HEK293 (cell line): ENCODE measurements around the gene FAM78B.

Source experiments
- CTCF ChIA-PET: fragments of 350-600 bp; formaldehyde crosslinking; extraction: SDS; loops from one replicate; lab custom pipeline; 2021; ENCODE audit warnings: antibody characterized with exemption; lab: Yijun Ruan, JAX
- POLR2A ChIA-PET: fragments of 300-600 bp; formaldehyde crosslinking; extraction: SDS; loops from one replicate; lab custom pipeline; 2020; ENCODE audit warnings: antibody characterized with exemption, inconsistent platforms; lab: Yijun Ruan, JAX
- H3K27ac ChIP-seq: fragments of 200-500 bp; sonication (Bioruptor generic); 2 replicates; pipeline ENCODE4 v1.5.1; 2014; ENCODE audit warnings: low read depth, low read length, control low read depth, inconsistent platforms; ENCODE audit errors: extremely low read depth
- H3K36me3 ChIP-seq, 2 experiments: fragments of 200-500 bp in 1 of 2; sonication (Bioruptor generic) in 1 of 2; 1 replicate in 1 of 2; 2 replicates in 1 of 2; pipeline ENCODE4 v1.5.1; 2014 to 2017; ENCODE audit warnings: inconsistent platforms in 2 of 2, low read length in 2 of 2; ENCODE audit not compliant: control insufficient read depth in 2 of 2, insufficient read depth in 1 of 2
- H3K4me1 ChIP-seq: fragments of 200-500 bp; sonication (Bioruptor generic); 2 replicates; pipeline ENCODE4 v1.5.1; 2014; ENCODE audit warnings: mild to moderate bottlenecking, low read length, inconsistent platforms; ENCODE audit not compliant: control insufficient read depth, insufficient read depth
- H3K4me3 ChIP-seq: 2 replicates; pipeline ENCODE4 v1.5.1; 2011; ENCODE audit warnings: low read depth, mild to moderate bottlenecking, control low read depth, low read length, moderate library complexity
- H3K9me3 ChIP-seq: fragments of 200-500 bp; sonication (Bioruptor generic); 2 replicates; pipeline ENCODE4 v1.5.1; 2014; ENCODE audit warnings: low read depth, low read length, inconsistent platforms; ENCODE audit not compliant: control insufficient read depth, insufficient read depth
- HIC1 ChIP-seq: fragments of 450-650 bp; formaldehyde crosslinking; IDR thresholded peaks from 2 replicates; pipeline ENCODE4 v1.5.1; 2016; ENCODE audit warnings: missing biosample characterization, missing genetic modification characterization
- HOXC10 ChIP-seq: sonication (generic); formaldehyde crosslinking; IDR thresholded peaks from 2 replicates; pipeline ENCODE4 v1.8.1; 2023; ENCODE audit warnings: mild to moderate bottlenecking, missing genetic modification reagents
- OVOL3 ChIP-seq: fragments of 450-650 bp; formaldehyde crosslinking; IDR thresholded peaks from 2 replicates; pipeline ENCODE4 v1.5.1; 2016; ENCODE audit warnings: missing biosample characterization, missing genetic modification characterization
- PATZ1 ChIP-seq: fragments of 450-650 bp; formaldehyde crosslinking; IDR thresholded peaks from 2 replicates; pipeline ENCODE4 v1.5.1; 2016; ENCODE audit warnings: missing biosample characterization, missing genetic modification characterization
- RBAK ChIP-seq: fragments of 450-650 bp; formaldehyde crosslinking; IDR thresholded peaks from 2 replicates; pipeline ENCODE4 v1.5.1; 2016; ENCODE audit warnings: missing biosample characterization, missing genetic modification characterization
- REPIN1 ChIP-seq: fragments of 450-650 bp; formaldehyde crosslinking; IDR thresholded peaks from 2 replicates; pipeline ENCODE4 v1.5.1; 2017; ENCODE audit warnings: missing biosample characterization, missing genetic modification characterization, low read depth
- SP3 ChIP-seq: fragments of 450-650 bp; formaldehyde crosslinking; IDR thresholded peaks from 2 replicates; pipeline ENCODE4 v1.5.1; 2016; ENCODE audit warnings: missing biosample characterization, missing genetic modification characterization
- YY2 ChIP-seq: fragments of 450-650 bp; formaldehyde crosslinking; IDR thresholded peaks from 2 replicates; pipeline ENCODE4 v1.5.1; 2016; ENCODE audit warnings: missing biosample characterization, missing genetic modification characterization
- ZFP3 ChIP-seq: fragments of 450-650 bp; formaldehyde crosslinking; IDR thresholded peaks from 2 replicates; pipeline ENCODE4 v1.5.1; 2016; ENCODE audit warnings: low read depth, missing biosample characterization, missing genetic modification characterization
- ZFP37 ChIP-seq: fragments of 450-650 bp; formaldehyde crosslinking; IDR thresholded peaks from 2 replicates; pipeline ENCODE4 v1.5.1; 2016; ENCODE audit warnings: missing biosample characterization, missing genetic modification characterization
- ZNF169 ChIP-seq: fragments of 450-650 bp; formaldehyde crosslinking; IDR thresholded peaks from 2 replicates; pipeline ENCODE4 v1.5.1; 2016; ENCODE audit warnings: missing biosample characterization, missing genetic modification characterization
- ZNF211 ChIP-seq: fragments of 450-650 bp; formaldehyde crosslinking; IDR thresholded peaks from 2 replicates; pipeline ENCODE4 v1.5.1; 2016; ENCODE audit warnings: low read depth, missing biosample characterization, missing genetic modification characterization
- ZNF426 ChIP-seq: fragments of 450-650 bp; formaldehyde crosslinking; IDR thresholded peaks from 2 replicates; pipeline ENCODE4 v1.5.1; 2017; ENCODE audit warnings: missing biosample characterization, missing genetic modification characterization, mild to moderate bottlenecking, inconsistent platforms, moderate library complexity
- ZNF449 ChIP-seq: fragments of 450-650 bp; formaldehyde crosslinking; IDR thresholded peaks from 2 replicates; pipeline ENCODE4 v1.5.1; 2017; ENCODE audit warnings: missing biosample characterization, mild to moderate bottlenecking, missing genetic modification characterization, moderate library complexity
- ZNF510 ChIP-seq: fragments of 450-650 bp; formaldehyde crosslinking; IDR thresholded peaks from 2 replicates; pipeline ENCODE4 v1.5.1; 2018; ENCODE audit warnings: mild to moderate bottlenecking, missing genetic modification characterization, missing biosample characterization; ENCODE audit not compliant: insufficient replicate concordance
- ZNF571 ChIP-seq: fragments of 450-650 bp; formaldehyde crosslinking; IDR thresholded peaks from 2 replicates; pipeline ENCODE4 v1.5.0; 2017; ENCODE audit warnings: missing biosample characterization, missing genetic modification characterization
- ZNF596 ChIP-seq: fragments of 450-650 bp; IDR thresholded peaks from 2 replicates; pipeline ENCODE4 v1.5.0; 2018; ENCODE audit warnings: missing biosample characterization, mild to moderate bottlenecking, missing genetic modification characterization, moderate library complexity
- ZNF624 ChIP-seq: fragments of 450-650 bp; formaldehyde crosslinking; IDR thresholded peaks from 2 replicates; pipeline ENCODE4 v1.5.1; 2017; ENCODE audit warnings: missing biosample characterization, missing genetic modification characterization
- ZNF626 ChIP-seq: fragments of 450-650 bp; sonication (Bioruptor Pico); formaldehyde crosslinking; IDR thresholded peaks from 2 replicates; pipeline ENCODE4 v1.5.1; 2018; ENCODE audit warnings: missing biosample characterization, missing genetic modification characterization, inconsistent platforms
- ZNF747 ChIP-seq: fragments of 450-650 bp; formaldehyde crosslinking; IDR thresholded peaks from 2 replicates; pipeline ENCODE4 v1.5.1; 2016; ENCODE audit warnings: missing biosample characterization, missing genetic modification characterization
- ZNF843 ChIP-seq: fragments of 450-650 bp; formaldehyde crosslinking; IDR thresholded peaks from 2 replicates; pipeline ENCODE4 v1.5.1; 2016; ENCODE audit warnings: missing biosample characterization, missing genetic modification characterization
- TF ChIP-seq, protein P1 (sequence below): fragments of 450-650 bp; formaldehyde crosslinking; IDR thresholded peaks from 2 replicates; pipeline ENCODE4 v1.5.1; 2017; ENCODE audit warnings: missing biosample characterization, missing genetic modification characterization
- TF ChIP-seq, protein P2 (sequence below): fragments of 450-650 bp; formaldehyde crosslinking; IDR thresholded peaks from 2 replicates; pipeline ENCODE4 v1.5.1; 2016; ENCODE audit warnings: missing biosample characterization, missing genetic modification characterization

Gene FAM78B

DNA sequence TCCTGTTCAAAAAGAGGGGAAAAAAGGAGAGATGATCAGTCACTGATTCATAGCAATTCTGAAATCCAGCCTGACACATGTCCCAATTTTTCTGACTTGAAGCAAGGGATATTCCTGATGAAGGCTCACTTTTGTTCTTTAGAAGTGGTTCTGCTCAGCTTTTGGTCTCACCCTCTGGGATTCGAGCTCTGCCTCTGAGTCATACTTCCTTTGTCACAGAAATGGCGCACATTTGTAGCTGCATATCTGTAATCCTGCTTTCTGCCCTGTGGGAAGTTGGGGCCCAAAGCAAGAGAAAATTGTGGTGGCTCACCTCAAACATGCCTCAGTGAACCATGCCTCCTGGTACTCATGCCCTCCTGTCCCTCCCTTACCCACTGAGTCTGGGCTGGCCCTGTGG is 22.3 kb upstream of the FAM78B start:
- Histone ChIP-seq H3K4me1 (no peaks in the 10 kb centered on the region), H3K27ac (no peak overlapping the region), H3K4me3 (no peak overlapping the region), H3K36me3 (no peaks in the 10 kb centered on the region), H3K9me3 (no peaks in the 10 kb centered on the region)
- ChIA-PET POLR2A (no interaction called here), CTCF (interaction anchor here (0.6 kb wide), 1 partner anchor 9 kb away, joined by 3 read pairs; no protein-coding TSS in a partner anchor)
- TF ChIP-seq SP3 (tag by site-specific recombination) (no peak), ZFP3 (no peak), REPIN1 (tag by site-specific recombination) (no peak), PATZ1 (tag by site-specific recombination) (no peak), ZNF211 (tag by site-specific recombination) (no peak), ZNF747 (tag by site-specific recombination) (no peak), ZNF426 (no peak), ZNF449 (tag by site-specific recombination) (no peak)
- TF ChIP-seq, all 188 proteins: peak for 0

DNA sequence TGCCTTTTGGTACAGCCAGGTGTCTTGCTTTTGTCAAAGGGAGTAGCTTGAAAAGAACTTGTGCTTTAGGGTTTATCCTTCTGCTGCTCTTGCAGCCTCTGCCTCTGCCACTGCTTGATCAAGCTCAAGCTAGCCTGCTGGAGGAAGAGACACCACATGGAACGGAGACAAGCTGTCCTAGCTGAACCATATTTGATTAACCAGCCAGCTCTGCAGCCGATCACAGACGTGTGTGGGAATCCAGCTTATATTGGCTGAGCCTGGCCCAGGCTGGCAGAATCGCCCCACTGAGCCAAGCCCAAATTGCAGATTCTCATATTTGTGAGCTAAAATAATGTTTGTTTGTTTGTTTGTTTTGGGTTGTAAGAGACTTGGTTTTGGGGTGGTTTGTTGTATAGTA is 18.7 kb upstream of the FAM78B start:
- POLR2A ChIA-PET: no interaction called here
- TF ChIP-seq RBAK (no peak), ZNF571 (tag by site-specific recombination) (no peak), ZNF624 (no peak), ZFP37 (no peak), HOXC10 (CRISPR knock-in tag) (no peak), ZNF169 (tag by site-specific recombination) (no peak)
- TF ChIP-seq, protein P1, sequence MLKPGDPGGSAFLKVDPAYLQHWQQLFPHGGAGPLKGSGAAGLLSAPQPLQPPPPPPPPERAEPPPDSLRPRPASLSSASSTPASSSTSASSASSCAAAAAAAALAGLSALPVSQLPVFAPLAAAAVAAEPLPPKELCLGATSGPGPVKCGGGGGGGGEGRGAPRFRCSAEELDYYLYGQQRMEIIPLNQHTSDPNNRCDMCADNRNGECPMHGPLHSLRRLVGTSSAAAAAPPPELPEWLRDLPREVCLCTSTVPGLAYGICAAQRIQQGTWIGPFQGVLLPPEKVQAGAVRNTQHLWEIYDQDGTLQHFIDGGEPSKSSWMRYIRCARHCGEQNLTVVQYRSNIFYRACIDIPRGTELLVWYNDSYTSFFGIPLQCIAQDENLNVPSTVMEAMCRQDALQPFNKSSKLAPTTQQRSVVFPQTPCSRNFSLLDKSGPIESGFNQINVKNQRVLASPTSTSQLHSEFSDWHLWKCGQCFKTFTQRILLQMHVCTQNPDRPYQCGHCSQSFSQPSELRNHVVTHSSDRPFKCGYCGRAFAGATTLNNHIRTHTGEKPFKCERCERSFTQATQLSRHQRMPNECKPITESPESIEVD (tag by site-specific recombination): no peak
- TF ChIP-seq, all 188 proteins: peak for 0
- no peak overlapping the region for H3K4me3 ChIP-seq
- no peaks in the 10 kb centered on the region for H3K4me1 ChIP-seq
- H3K36me3 ChIP-seq: no peaks in the 10 kb centered on the region
- H3K9me3 ChIP-seq: no peaks in the 10 kb centered on the region
- H3K27ac ChIP-seq: no peak overlapping the region
- CTCF ChIA-PET: interaction anchor here (1.3 kb wide), 1 partner anchor 21 kb away, joined by 3 read pairs; no protein-coding TSS in a partner anchor

GRCh38 chr1:166184897-166185296 is 18.1 kb upstream of the FAM78B start:
- Histone ChIP-seq H3K36me3 (no peaks in the 10 kb centered on the region), H3K4me1 (no peaks in the 10 kb centered on the region), H3K4me3 (no peak overlapping the region), H3K27ac (no peak overlapping the region)
- CTCF ChIA-PET: no interaction called here
- POLR2A ChIA-PET: no interaction called here
- TF ChIP-seq YY2 (tag by site-specific recombination) (no peak), ZNF843 (tag by site-specific recombination) (no peak), ZNF596 (no peak), ZNF626 (tag by site-specific recombination) (no peak), HIC1 (tag by site-specific recombination) (no peak), ZNF510 (tag by site-specific recombination) (no peak), OVOL3 (no peak), ZNF449 (tag by site-specific recombination) (no peak)
- TF ChIP-seq, protein P2, sequence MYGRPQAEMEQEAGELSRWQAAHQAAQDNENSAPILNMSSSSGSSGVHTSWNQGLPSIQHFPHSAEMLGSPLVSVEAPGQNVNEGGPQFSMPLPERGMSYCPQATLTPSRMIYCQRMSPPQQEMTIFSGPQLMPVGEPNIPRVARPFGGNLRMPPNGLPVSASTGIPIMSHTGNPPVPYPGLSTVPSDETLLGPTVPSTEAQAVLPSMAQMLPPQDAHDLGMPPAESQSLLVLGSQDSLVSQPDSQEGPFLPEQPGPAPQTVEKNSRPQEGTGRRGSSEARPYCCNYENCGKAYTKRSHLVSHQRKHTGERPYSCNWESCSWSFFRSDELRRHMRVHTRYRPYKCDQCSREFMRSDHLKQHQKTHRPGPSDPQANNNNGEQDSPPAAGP: no peak
- TF ChIP-seq, all 188 proteins: peak for 0
- no peaks in the 10 kb centered on the region for H3K9me3 ChIP-seq
